Neural cell (in vitro differentiated cells): ENCODE data around the gene CRYGN. TPM values are rescaled to one million over a fixed set of nuclear protein-coding genes. Genes with fewer than 3 reads are reported as not detected.

Source experiments
- H2AFZ ChIP-seq: fragments of 200-600, 300-800 bp; sonication (generic), shearing (Covaris generic); 2 replicates; pipeline ENCODE4 v1.6.0; 2014; ENCODE audit warnings: low read depth, mild to moderate bottlenecking, antibody characterized with exemption, low read length, moderate library complexity
- H3F3A ChIP-seq: fragments of 200-600 bp; shearing (Covaris generic); 2 replicates; pipeline ENCODE4 v1.6.1; 2016; ENCODE audit warnings: mild to moderate bottlenecking, moderate library complexity, mixed read lengths, antibody characterized with exemption, low read length; ENCODE audit not compliant: insufficient read depth, poor library complexity, severe bottlenecking
- H3K27ac ChIP-seq: fragments of 200-600, 300-800 bp; sonication (generic), shearing (Covaris generic); 2 replicates; pipeline ENCODE4 v1.5.1; 2014; ENCODE audit warnings: mild to moderate bottlenecking, low read length, moderate library complexity
- H3K27me3 ChIP-seq: fragments of 300-800, 200-600 bp; sonication (generic), shearing (Covaris generic); 2 replicates; pipeline ENCODE4 v1.6.0; 2014; ENCODE audit warnings: mild to moderate bottlenecking, low read depth, low read length, moderate library complexity; ENCODE audit not compliant: insufficient read depth
- H3K36me3 ChIP-seq: fragments of 300-800, 200-600 bp; sonication (generic), shearing (Covaris generic); 2 replicates; pipeline ENCODE4 v1.5.1; 2014; ENCODE audit warnings: mild to moderate bottlenecking, antibody characterized with exemption, low read length, moderate library complexity; ENCODE audit not compliant: insufficient read depth
- H3K4me2 ChIP-seq: fragments of 300-800, 200-600 bp; sonication (generic), shearing (Covaris generic); 2 replicates; pipeline ENCODE4 v1.6.0; 2014; ENCODE audit warnings: mild to moderate bottlenecking, low read length
- H3K4me3 ChIP-seq: fragments of 300-800, 200-600 bp; sonication (generic), shearing (Covaris generic); 2 replicates; pipeline ENCODE4 v1.5.1; 2014; ENCODE audit warnings: mild to moderate bottlenecking, low read length, moderate library complexity
- H3K79me2 ChIP-seq: fragments of 200-600 bp; shearing (Covaris generic); replicated peaks from 2 replicates; pipeline ENCODE4 v1.6.0; 2014; ENCODE audit warnings: mild to moderate bottlenecking, low read length, moderate library complexity; ENCODE audit not compliant: insufficient read depth
- H3K9ac ChIP-seq: fragments of 300-800, 200-600 bp; sonication (generic), shearing (Covaris generic); 2 replicates; pipeline ENCODE4 v1.6.1; 2016; ENCODE audit warnings: mild to moderate bottlenecking, low read length, mixed read lengths
- H3K9me2 ChIP-seq: fragments of 200-600 bp; shearing (Covaris generic); 2 replicates; pipeline ENCODE4 v1.6.1; 2016; ENCODE audit warnings: mild to moderate bottlenecking, low read length, mixed read lengths; ENCODE audit not compliant: insufficient read depth
- H3K9me3 ChIP-seq: fragments of 200-600, 300-800 bp; sonication (generic), shearing (Covaris generic); 2 replicates; pipeline ENCODE4 v1.6.1; 2016; ENCODE audit warnings: mild to moderate bottlenecking, mixed run types, low read length, moderate library complexity, mixed read lengths
- H4K20me1 ChIP-seq: fragments of 200-600 bp; shearing (Covaris generic); 2 replicates; pipeline ENCODE4 v1.6.1; 2016; ENCODE audit warnings: mild to moderate bottlenecking, mixed run types; ENCODE audit not compliant: insufficient read depth
- EP300 ChIP-seq: fragments of 450-650 bp; conservative IDR thresholded peaks from 2 replicates; pipeline ENCODE4 v1.6.1; 2014; ENCODE audit warnings: antibody characterized with exemption, mild to moderate bottlenecking, moderate library complexity; ENCODE audit not compliant: poor library complexity, severe bottlenecking
- EZH2 ChIP-seq: fragments of 200-600, 300-800 bp; shearing (Covaris generic), sonication (generic); IDR thresholded peaks from 2 replicates; pipeline ENCODE4 v1.6.1; 2014; ENCODE audit warnings: antibody characterized with exemption, low read length, borderline replicate concordance, mild to moderate bottlenecking; ENCODE audit not compliant: insufficient read depth, poor library complexity, severe bottlenecking
- MXI1 ChIP-seq: fragments of 450-650 bp; conservative IDR thresholded peaks from 2 replicates; pipeline ENCODE4 v1.6.1; 2014; ENCODE audit warnings: antibody characterized with exemption, mild to moderate bottlenecking; ENCODE audit not compliant: poor library complexity, severe bottlenecking
- POLR2AphosphoS5 ChIP-seq: IDR thresholded peaks from 2 replicates; pipeline ENCODE4 v1.6.1; 2012
- RAD21 ChIP-seq: fragments of 450-650 bp; conservative IDR thresholded peaks from 2 replicates; pipeline ENCODE4 v1.6.1; 2014; ENCODE audit warnings: antibody characterized with exemption, mild to moderate bottlenecking, moderate library complexity
- SMC3 ChIP-seq: fragments of 450-650 bp; conservative IDR thresholded peaks from 2 replicates; pipeline ENCODE4 v1.6.1; 2014; ENCODE audit warnings: antibody characterized with exemption, mild to moderate bottlenecking, moderate library complexity; ENCODE audit not compliant: poor library complexity
- TAF1 ChIP-seq: IDR thresholded peaks from 2 replicates; pipeline ENCODE4 v1.6.1; 2012; ENCODE audit warnings: low read depth
- polyA plus RNA-seq: library from polyadenylated mRNA; depleted of rRNA; stranded (reverse); fragments of >200 nt; gene quantifications from 2 replicates; pipeline ENCODE4 v1.2.3, GENCODE V29; 2014
- TF ChIP-seq, protein P1 (sequence below): IDR thresholded peaks from 2 replicates; pipeline ENCODE4 v1.6.1; 2012; ENCODE audit warnings: borderline replicate concordance
- TF ChIP-seq, protein P2 (sequence below): fragments of 450-650 bp; IDR thresholded peaks from 2 replicates; pipeline ENCODE4 v1.5.1; 2014; ENCODE audit warnings: antibody characterized with exemption, mild to moderate bottlenecking, moderate library complexity; ENCODE audit not compliant: poor library complexity, severe bottlenecking

The CRYGN gene
- polyA plus RNA-seq, 1 donor from 2014 or later = not detected

DNA sequence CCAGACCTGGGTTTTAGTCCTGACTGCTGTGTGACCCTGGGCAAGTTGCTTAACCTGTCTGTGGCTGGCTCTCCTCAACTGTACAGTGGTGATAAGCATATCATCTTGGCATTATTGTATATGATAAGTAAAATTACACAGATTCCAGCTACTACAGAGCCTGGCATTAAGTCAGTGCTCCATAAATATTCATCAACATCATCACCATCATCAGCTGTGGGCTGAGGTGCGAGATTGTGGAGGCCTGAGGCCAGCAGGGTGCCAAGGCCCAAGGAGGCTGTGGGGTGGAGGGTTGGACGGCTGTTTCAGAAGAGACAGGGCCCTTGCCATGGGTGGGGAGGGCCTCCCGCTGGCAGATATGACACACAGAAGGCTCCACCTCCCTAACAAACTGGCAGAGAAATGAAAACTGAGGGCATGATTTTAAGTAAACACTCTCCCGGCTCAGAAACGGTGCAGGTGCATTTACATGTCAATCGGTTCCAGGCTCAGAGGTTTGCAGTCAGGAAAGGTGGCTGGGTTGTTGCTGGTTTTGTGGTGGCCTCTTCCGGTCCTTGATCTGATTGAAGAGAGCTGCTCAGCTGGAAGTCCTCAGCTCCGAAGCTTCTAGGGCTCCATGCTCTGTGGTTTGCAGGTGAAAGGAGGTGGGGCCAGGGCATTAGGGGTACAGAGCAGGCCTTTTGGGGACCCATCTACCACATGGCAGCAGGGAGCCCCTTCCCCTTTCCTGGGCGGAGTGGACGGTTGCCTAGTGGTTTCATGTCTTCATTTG lies 10.2 kb downstream of the CRYGN start:
- H3K27ac ChIP-seq = no peak overlapping the region
- H3K4me3 ChIP-seq = no peak overlapping the region
- no peaks in the 10 kb centered on the region for H3K36me3 ChIP-seq
- H3K79me2 ChIP-seq = no peaks in the 10 kb centered on the region
- H3F3A ChIP-seq = no peaks in the 10 kb centered on the region
- no peak overlapping the region for H3K9ac ChIP-seq
- H2AFZ ChIP-seq = no peak overlapping the region
- peaks cover 5% of the 10 kb centered on the region for H3K9me3 ChIP-seq
- no peak overlapping the region for H3K4me2 ChIP-seq
- H4K20me1 ChIP-seq = no peaks in the 10 kb centered on the region
- H3K27me3 ChIP-seq = no peaks in the 10 kb centered on the region
- TF ChIP-seq EP300 (no peak), POLR2AphosphoS5 (no peak), TAF1 (no peak), MXI1 (no peak), RAD21 (no peak), EZH2 (no peak), SMC3 (no peak)
- TF ChIP-seq, protein P1, sequence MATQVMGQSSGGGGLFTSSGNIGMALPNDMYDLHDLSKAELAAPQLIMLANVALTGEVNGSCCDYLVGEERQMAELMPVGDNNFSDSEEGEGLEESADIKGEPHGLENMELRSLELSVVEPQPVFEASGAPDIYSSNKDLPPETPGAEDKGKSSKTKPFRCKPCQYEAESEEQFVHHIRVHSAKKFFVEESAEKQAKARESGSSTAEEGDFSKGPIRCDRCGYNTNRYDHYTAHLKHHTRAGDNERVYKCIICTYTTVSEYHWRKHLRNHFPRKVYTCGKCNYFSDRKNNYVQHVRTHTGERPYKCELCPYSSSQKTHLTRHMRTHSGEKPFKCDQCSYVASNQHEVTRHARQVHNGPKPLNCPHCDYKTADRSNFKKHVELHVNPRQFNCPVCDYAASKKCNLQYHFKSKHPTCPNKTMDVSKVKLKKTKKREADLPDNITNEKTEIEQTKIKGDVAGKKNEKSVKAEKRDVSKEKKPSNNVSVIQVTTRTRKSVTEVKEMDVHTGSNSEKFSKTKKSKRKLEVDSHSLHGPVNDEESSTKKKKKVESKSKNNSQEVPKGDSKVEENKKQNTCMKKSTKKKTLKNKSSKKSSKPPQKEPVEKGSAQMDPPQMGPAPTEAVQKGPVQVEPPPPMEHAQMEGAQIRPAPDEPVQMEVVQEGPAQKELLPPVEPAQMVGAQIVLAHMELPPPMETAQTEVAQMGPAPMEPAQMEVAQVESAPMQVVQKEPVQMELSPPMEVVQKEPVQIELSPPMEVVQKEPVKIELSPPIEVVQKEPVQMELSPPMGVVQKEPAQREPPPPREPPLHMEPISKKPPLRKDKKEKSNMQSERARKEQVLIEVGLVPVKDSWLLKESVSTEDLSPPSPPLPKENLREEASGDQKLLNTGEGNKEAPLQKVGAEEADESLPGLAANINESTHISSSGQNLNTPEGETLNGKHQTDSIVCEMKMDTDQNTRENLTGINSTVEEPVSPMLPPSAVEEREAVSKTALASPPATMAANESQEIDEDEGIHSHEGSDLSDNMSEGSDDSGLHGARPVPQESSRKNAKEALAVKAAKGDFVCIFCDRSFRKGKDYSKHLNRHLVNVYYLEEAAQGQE = no peak
- TF ChIP-seq, protein P2, sequence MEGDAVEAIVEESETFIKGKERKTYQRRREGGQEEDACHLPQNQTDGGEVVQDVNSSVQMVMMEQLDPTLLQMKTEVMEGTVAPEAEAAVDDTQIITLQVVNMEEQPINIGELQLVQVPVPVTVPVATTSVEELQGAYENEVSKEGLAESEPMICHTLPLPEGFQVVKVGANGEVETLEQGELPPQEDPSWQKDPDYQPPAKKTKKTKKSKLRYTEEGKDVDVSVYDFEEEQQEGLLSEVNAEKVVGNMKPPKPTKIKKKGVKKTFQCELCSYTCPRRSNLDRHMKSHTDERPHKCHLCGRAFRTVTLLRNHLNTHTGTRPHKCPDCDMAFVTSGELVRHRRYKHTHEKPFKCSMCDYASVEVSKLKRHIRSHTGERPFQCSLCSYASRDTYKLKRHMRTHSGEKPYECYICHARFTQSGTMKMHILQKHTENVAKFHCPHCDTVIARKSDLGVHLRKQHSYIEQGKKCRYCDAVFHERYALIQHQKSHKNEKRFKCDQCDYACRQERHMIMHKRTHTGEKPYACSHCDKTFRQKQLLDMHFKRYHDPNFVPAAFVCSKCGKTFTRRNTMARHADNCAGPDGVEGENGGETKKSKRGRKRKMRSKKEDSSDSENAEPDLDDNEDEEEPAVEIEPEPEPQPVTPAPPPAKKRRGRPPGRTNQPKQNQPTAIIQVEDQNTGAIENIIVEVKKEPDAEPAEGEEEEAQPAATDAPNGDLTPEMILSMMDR = no peak
- no peaks in the 10 kb centered on the region for H3K9me2 ChIP-seq

DNA sequence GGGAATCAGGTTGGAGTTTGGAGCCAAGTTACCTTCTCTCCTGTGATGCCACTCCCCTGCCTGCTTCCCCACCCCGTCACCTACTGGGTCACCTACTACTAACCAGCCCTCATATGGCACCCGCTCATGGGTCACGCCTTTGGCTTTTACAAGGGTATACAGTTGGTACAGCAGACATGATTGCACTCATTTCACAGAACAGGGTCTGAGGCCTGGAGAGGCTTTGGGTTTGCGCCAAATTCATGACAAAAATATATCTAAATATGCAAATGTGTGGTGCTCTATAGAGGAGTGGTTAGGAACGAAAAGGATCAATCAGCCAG lies 10.7 kb downstream of the CRYGN start:
- H3K27me3 ChIP-seq = no peaks in the 10 kb centered on the region
- no peaks in the 10 kb centered on the region for H3F3A ChIP-seq
- no peak overlapping the region for H3K4me2 ChIP-seq
- peaks cover 5% of the 10 kb centered on the region for H3K9me3 ChIP-seq
- H3K36me3 ChIP-seq = no peaks in the 10 kb centered on the region
- no peaks in the 10 kb centered on the region for H3K79me2 ChIP-seq
- H3K4me3 ChIP-seq = no peak overlapping the region
- no peak overlapping the region for H3K27ac ChIP-seq
- H3K9ac ChIP-seq = no peak overlapping the region
- no peak for TF ChIP-seq MXI1
- TF ChIP-seq, protein P2 = no peak
- no peak overlapping the region for H2AFZ ChIP-seq
- H4K20me1 ChIP-seq = no peaks in the 10 kb centered on the region
- H3K9me2 ChIP-seq = no peaks in the 10 kb centered on the region
